IMR-90 (cell line): ENCODE measurements around the gene PTPRN2. TPM values are rescaled to one million over a fixed set of nuclear protein-coding genes. Genes with fewer than 3 reads are reported as not detected.

Experiments used
- ATAC-seq: fragments of 200-7000 bp; cut with Tn5 transposase; 2 replicates; pipeline ENCODE4 v1.9.1; 2020; ENCODE audit warnings: low read depth, mild to moderate bottlenecking, moderate library complexity
- BruUV-seq: library from RNA; stranded (reverse); fragments of 400-500 nt; replicated peaks from 2 replicates; lab custom pipeline; 2021; lab: Mats Ljungman, UMichigan
- CTCF ChIA-PET: fragments of 300-600 bp; formaldehyde crosslinking; extraction: SDS; loops from one replicate; lab custom pipeline; 2021; ENCODE audit warnings: antibody characterized with exemption; lab: Yijun Ruan, JAX
- POLR2A ChIA-PET: fragments of 300-600 bp; sonication (Branson Sonifier 250); formaldehyde crosslinking; loops from one replicate; lab custom pipeline; 2022; ENCODE audit warnings: antibody characterized with exemption; ENCODE audit not compliant: unreplicated experiment; lab: Charles Lee
- DNase-seq: peaks from one replicate; pipeline ENCODE4 v3.0.0; 2013
- H2AFZ ChIP-seq: replicated peaks from 2 replicates; pipeline ENCODE3; 2013; ENCODE audit warnings: low read length, mild to moderate bottlenecking; ENCODE audit not compliant: poor library complexity
- H2AK5ac ChIP-seq: 2 replicates; pipeline ENCODE4 v1.6.1; 2013; ENCODE audit warnings: low read depth, low read length, inconsistent platforms
- H2AK9ac ChIP-seq: replicated peaks from 2 replicates; pipeline ENCODE3; 2013; ENCODE audit warnings: mild to moderate bottlenecking, low read depth, low read length, moderate library complexity; ENCODE audit not compliant: poor library complexity
- H2BK120ac ChIP-seq: 2 replicates; pipeline ENCODE4 v1.6.1; 2013; ENCODE audit warnings: low read depth, low read length, inconsistent platforms
- H2BK15ac ChIP-seq: 3 replicates; pipeline ENCODE4 v1.6.1; 2013; ENCODE audit warnings: low read depth, low read length, inconsistent platforms
- H2BK20ac ChIP-seq: 2 replicates; pipeline ENCODE4 v1.6.1; 2013; ENCODE audit warnings: low read depth, mild to moderate bottlenecking, inconsistent platforms, low read length, moderate library complexity
- H2BK5ac ChIP-seq: 2 replicates; pipeline ENCODE4 v1.6.1; 2013; ENCODE audit warnings: mild to moderate bottlenecking, low read depth, low read length, inconsistent platforms; ENCODE audit not compliant: poor library complexity, severe bottlenecking
- H3K14ac ChIP-seq: replicated peaks from 2 replicates; pipeline ENCODE4 v1.6.1; 2013; ENCODE audit warnings: low read depth, low read length, inconsistent platforms
- H3K18ac ChIP-seq: 2 replicates; pipeline ENCODE4 v1.6.1; 2013; ENCODE audit warnings: low read depth, low read length, control low read depth
- H3K23ac ChIP-seq: 2 replicates; pipeline ENCODE4 v1.6.1; 2013; ENCODE audit warnings: low read depth, low read length, inconsistent platforms
- H3K27ac ChIP-seq: 2 replicates; pipeline ENCODE4 v1.5.1; 2013; ENCODE audit warnings: mild to moderate bottlenecking, control low read depth, low read length; ENCODE audit not compliant: insufficient read depth
- H3K27me3 ChIP-seq: 2 replicates; pipeline ENCODE4 v1.6.1; 2013; ENCODE audit warnings: low read length; ENCODE audit not compliant: control insufficient read depth, insufficient read depth
- H3K36me3 ChIP-seq: 2 replicates; pipeline ENCODE4 v1.6.1; 2013; ENCODE audit warnings: low read length, mixed read lengths; ENCODE audit not compliant: control insufficient read depth, insufficient read depth
- H3K4ac ChIP-seq: 2 replicates; pipeline ENCODE4 v1.6.1; 2013; ENCODE audit warnings: low read depth, low read length, inconsistent platforms
- H3K4me1 ChIP-seq: 2 replicates; pipeline ENCODE4 v1.6.1; 2013; ENCODE audit warnings: low read length, mixed read lengths; ENCODE audit not compliant: control insufficient read depth, insufficient read depth
- H3K4me2 ChIP-seq: 2 replicates; pipeline ENCODE4 v1.6.1; 2013; ENCODE audit warnings: low read depth, mild to moderate bottlenecking, control low read depth, low read length, moderate library complexity
- H3K4me3 ChIP-seq: 2 replicates; pipeline ENCODE4 v1.5.1; 2013; ENCODE audit warnings: low read depth, mild to moderate bottlenecking, control low read depth, low read length, moderate library complexity; ENCODE audit not compliant: insufficient read depth
- H3K56ac ChIP-seq: 2 replicates; pipeline ENCODE4 v1.6.1; 2013; ENCODE audit warnings: low read length, inconsistent platforms; ENCODE audit not compliant: insufficient read depth; ENCODE audit errors: extremely low read depth
- H3K79me1 ChIP-seq, 2 experiments: 2 replicates each; pipeline ENCODE4 v1.6.1; 2013; ENCODE audit warnings: low read length in 2 of 2, inconsistent platforms in 1 of 2, low read depth in 1 of 2
- H3K9ac ChIP-seq: 2 replicates; pipeline ENCODE4 v1.6.1; 2013; ENCODE audit warnings: low read depth, low read length, control low read depth
- H3K9me1 ChIP-seq: 2 replicates; pipeline ENCODE4 v1.6.1; 2013; ENCODE audit warnings: low read length, inconsistent platforms; ENCODE audit not compliant: insufficient read depth
- H3K9me3 ChIP-seq: 2 replicates; pipeline ENCODE4 v1.6.1; 2013; ENCODE audit warnings: low read length; ENCODE audit not compliant: control insufficient read depth, insufficient read depth
- H4K20me1 ChIP-seq: 2 replicates; pipeline ENCODE4 v1.6.1; 2013; ENCODE audit warnings: low read length, inconsistent platforms; ENCODE audit not compliant: insufficient read depth
- H4K5ac ChIP-seq: 2 replicates; pipeline ENCODE4 v1.6.1; 2013; ENCODE audit warnings: mild to moderate bottlenecking, low read depth, low read length, control low read depth
- H4K8ac ChIP-seq, 2 experiments: 2 replicates each; pipeline ENCODE4 v1.6.1; 2013; ENCODE audit warnings: low read depth in 2 of 2, low read length in 2 of 2, control low read depth in 1 of 2, inconsistent platforms in 1 of 2
- H4K91ac ChIP-seq: 2 replicates; pipeline ENCODE4 v1.6.1; 2013; ENCODE audit warnings: low read depth, low read length, inconsistent platforms; ENCODE audit not compliant: insufficient read depth
- BHLHE40 ChIP-seq: fragments of 150-350 bp; IDR thresholded peaks from 2 replicates; pipeline ENCODE4 v1.6.1; 2016; ENCODE audit warnings: mild to moderate bottlenecking, low read depth, low read length
- ELK1 ChIP-seq: fragments of 150-350 bp; IDR thresholded peaks from 2 replicates; pipeline ENCODE4 v1.6.1; 2016; ENCODE audit warnings: low read depth, mild to moderate bottlenecking, low read length, moderate library complexity, borderline replicate concordance
- MAFK ChIP-seq: IDR thresholded peaks from 2 replicates; pipeline ENCODE4 v1.6.1; 2012; ENCODE audit warnings: low read depth, low read length, improper control_type of control experiment
- MAZ ChIP-seq: IDR thresholded peaks from 2 replicates; pipeline ENCODE4 v1.6.1; 2012; ENCODE audit warnings: low read depth, mild to moderate bottlenecking, low read length, improper control_type of control experiment, moderate library complexity, borderline replicate concordance
- RAD21 ChIP-seq: IDR thresholded peaks from 2 replicates; pipeline ENCODE4 v1.6.1; 2012; ENCODE audit warnings: low read length, improper control_type of control experiment
- RFX5 ChIP-seq: IDR thresholded peaks from 2 replicates; pipeline ENCODE4 v1.8.0; 2012; ENCODE audit warnings: low read depth, mild to moderate bottlenecking, low read length, moderate library complexity
- SMC3 ChIP-seq: fragments of 150-350 bp; IDR thresholded peaks from 2 replicates; pipeline ENCODE4 v1.6.1; 2016; ENCODE audit warnings: low read depth, mild to moderate bottlenecking, antibody characterized with exemption, low read length, moderate library complexity
- WGBS, 2 experiments: methylation state at CpG; one replicate each; pipeline versions ENCODE4 v1.1.5 to v1.1.7; 2013; ENCODE audit warnings: missing lambda C conversion rate in 2 of 2; ENCODE audit not compliant: insufficient read length in 1 of 2; ENCODE audit errors: extremely low coverage in 2 of 2; 5-methylcytosine and 5-hydroxymethylcytosine counted together
- dilution Hi-C: fragments of 300-500 bp; cut with HindIII; formaldehyde crosslinking; loops from one replicate; pipeline ENCODE4 v1.14.3; 2018; ENCODE audit warnings: low sequenced_read_pairs; ENCODE audit not compliant: unreplicated experiment
- in situ Hi-C: fragments of 300-500 bp; cut with MboI; formaldehyde crosslinking; loops from 3 replicates; pipeline ENCODE4 v1.14.3; 2019; ENCODE audit warnings: low sequenced_read_pairs, inconsistent platforms, mixed read lengths
- intact Hi-C: fragments of 100-400 bp; cut with micrococcal nuclease; formaldehyde crosslinking; loops from 2 replicates; pipeline ENCODE4 v1.10.0; 2022
- polyA plus RNA-seq, 3 experiments: library from polyadenylated mRNA; depleted of rRNA; stranded (reverse); fragments of >200 nt; gene quantifications; 2 replicates each; pipeline ENCODE4 v1.2.3, GENCODE V29; 2012; ENCODE audit warnings: low replicate concordance in 1 of 3
- total RNA-seq: library from RNA; depleted of rRNA; stranded (reverse); fragments of >200 nt; gene quantifications from 2 replicates; pipeline ENCODE4 v1.2.3, GENCODE V29; 2012

The PTPRN2 gene
- total and polyA plus RNA-seq, 2 of the 4 experiments (the other 2 are of a cell fraction): 0.03 TPM; not detected in 1

DNA sequence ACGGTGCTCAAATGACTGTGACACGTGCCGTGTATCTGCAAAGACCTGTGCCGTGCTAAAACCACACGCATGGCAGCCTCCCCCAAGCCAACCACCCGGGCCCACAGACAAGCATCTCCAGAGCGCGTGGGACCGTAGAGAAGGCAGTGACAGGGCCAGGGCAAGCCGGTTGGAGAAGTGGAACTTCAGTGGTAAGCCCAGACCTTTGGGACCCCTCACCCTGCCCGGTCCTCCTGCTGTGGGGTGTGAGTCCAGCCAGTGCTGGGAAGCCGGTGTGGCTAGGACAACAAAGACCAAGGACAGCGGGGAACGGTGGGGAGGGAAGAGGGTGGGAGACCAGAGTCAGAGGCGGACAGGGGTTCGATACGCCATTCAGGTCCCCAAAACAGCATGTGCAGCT, 774.6 kb downstream of the PTPRN2 start:
- no peak overlapping the region for H3K4ac ChIP-seq
- no TSS peak for BruUV-seq
- dilution Hi-C loops: no loop called here

More for the DNA sequence above, 774.6 kb downstream of the PTPRN2 start:
- no peak overlapping the region for H2BK20ac ChIP-seq
- no peak overlapping the region for H3K27ac ChIP-seq
- no peak overlapping the region for H2BK5ac ChIP-seq
- H2AK9ac ChIP-seq: no peak overlapping the region
- no peak overlapping the region for H4K91ac ChIP-seq
- no peaks in the 10 kb centered on the region for H3K27me3 ChIP-seq
- no peak overlapping the region for H2BK15ac ChIP-seq
- H2BK120ac ChIP-seq: no peak overlapping the region
- no peak overlapping the region for H4K8ac ChIP-seq
- no peak for ATAC-seq
- H3K18ac ChIP-seq: no peak overlapping the region
- no peak overlapping the region for H3K4me3 ChIP-seq
- intact Hi-C loops (no loop called here), in situ Hi-C loops (no loop called here)
- no peak overlapping the region for H3K14ac ChIP-seq
- WGBS, 2 experiments: 84% methylated on average over 7 of the region's 17 CpGs; no CpG with 5 or more reads in 1 of the 2 experiments
- H4K5ac ChIP-seq: no peak overlapping the region
- TF ChIP-seq BHLHE40: no peak
- no peak for TF ChIP-seq RAD21
- TF ChIP-seq RFX5: no peak
- TF ChIP-seq MAFK: no peak
- no peak for TF ChIP-seq MAZ
- no peak for TF ChIP-seq ELK1
- TF ChIP-seq SMC3: no peak
- H3K9ac ChIP-seq: no peak overlapping the region
- H3K9me3 ChIP-seq: peaks cover 80% of the 10 kb centered on the region
- no peak for DNase-seq
- H3K79me1 ChIP-seq: no peaks in the 10 kb centered on the region
- H3K9me1 ChIP-seq: no peaks in the 10 kb centered on the region
- POLR2A ChIA-PET: no interaction called here
- no peak overlapping the region for H2AK5ac ChIP-seq
- H4K20me1 ChIP-seq: no peaks in the 10 kb centered on the region
- no peaks in the 10 kb centered on the region for H3K4me1 ChIP-seq
- CTCF ChIA-PET: no interaction called here
- no peak overlapping the region for H3K56ac ChIP-seq
- H3K36me3 ChIP-seq: no peaks in the 10 kb centered on the region
- no peak overlapping the region for H3K23ac ChIP-seq
- no peak overlapping the region for H2AFZ ChIP-seq
- H3K4me2 ChIP-seq: no peak overlapping the region
